ENCODE measurements around the gene FMN1. TPM values are rescaled to one million over a fixed set of nuclear protein-coding genes. Genes with fewer than 3 reads are reported as not detected.

The FMN1 gene
- total and polyA plus RNA-seq, 2 of the 13 experiments (the other 11 are each of a cell fraction or from before 2014, with no cell fraction given) = 0.20 to 0.60 TPM

- no peaks in the 10 kb centered on the region for H3K36me3 ChIP-seq (replicated peaks in 1 of 2; ENCODE audit: control insufficient read depth in 1 of 2, insufficient read depth in 2 of 2, low read length in 2 of 2)
- TF ChIP-seq DRAP1 (CRISPR knock-in tag; IDR thresholded peaks at IDR 0.05) = no peak
- TF ChIP-seq CTCF (CRISPR knock-in tag; IDR thresholded peaks at IDR 0.05) = peak; percentile 33; the same call in 1 of the 2 replicates
- TF ChIP-seq NR1H2 (CRISPR knock-in tag; IDR thresholded peaks at IDR 0.05; ENCODE audit: borderline replicate concordance, low read depth) = no peak
- no peak for TF ChIP-seq ZNF550 (CRISPR knock-in tag; IDR thresholded peaks at IDR 0.05; ENCODE audit: borderline replicate concordance)
- TF ChIP-seq MYPOP (CRISPR knock-in tag; IDR thresholded peaks at IDR 0.05) = no peak
- TF ChIP-seq STAG1 (CRISPR knock-in tag; IDR thresholded peaks at IDR 0.05) = peak; percentile 25
- no peak for TF ChIP-seq ZNF460 (CRISPR knock-in tag; IDR thresholded peaks at IDR 0.05; ENCODE audit: borderline replicate concordance)
- no peak for TF ChIP-seq ZNF883 (CRISPR knock-in tag; IDR thresholded peaks at IDR 0.05; ENCODE audit: not compliant biosample characterization)
- no peak overlapping the region for H3K9ac ChIP-seq (ENCODE audit: insufficient read depth, low read depth, low read length)
- H4K20me1 ChIP-seq (ENCODE audit: insufficient read depth, low read length) = no peaks in the 10 kb centered on the region
- in situ Hi-C loops (cut with HindIII; ENCODE audit: extremely low pct_ligation_motif_present, low pct_unique_long_range_greater_than_20kb) = no loop called here
- no peak overlapping the region for H3K4me2 ChIP-seq (ENCODE audit: low read depth, low read length)
- CTCF ChIA-PET (ENCODE audit: low intra/inter-chr PET ratio, low total read pairs) = no interaction called here
- peaks cover 11% of the 10 kb centered on the region; the same call in 1 of the 2 replicates for H3K4me1 ChIP-seq (ENCODE audit: insufficient read depth, low read length)
- BruUV-seq (replicated peaks) = no TSS peak
- no peaks in the 10 kb centered on the region; a peak in 1 of 5 replicates for H3K27me3 ChIP-seq (ENCODE audit: control insufficient read depth in 1 of 2, insufficient read depth in 2 of 2, low read length in 2 of 2)
- H2AFZ ChIP-seq (ENCODE audit: low read length) = no peak overlapping the region
- intact Hi-C loops (cut with micrococcal nuclease; ENCODE audit: unreplicated experiment) = no loop called here
- DNase-seq (ENCODE audit: low spot score) = no peak
- WGBS (ENCODE audit: low lambda C conversion rate) = 81% methylated on average over 3 of the region's 3 CpGs
- no peak overlapping the region for H3K4me3 ChIP-seq (replicated peaks in 1 of 3; ENCODE audit: insufficient read depth in 1 of 3, low read depth in 2 of 3, low read length in 3 of 3)
- H3K27ac ChIP-seq (ENCODE audit: extremely low read length, insufficient read depth, low read length) = no peak overlapping the region
- POLR2A ChIA-PET = no interaction called here
- no peak for FAIRE-seq
- H3K9me3 ChIP-seq (ENCODE audit: low read length) = no peaks in the 10 kb centered on the region
- ATAC-seq = peak; percentile 29; the same call in 2 of the 3 replicates
- no peaks in the 10 kb centered on the region for H3K79me2 ChIP-seq (ENCODE audit: insufficient read depth, low read length)
Measured at GRCh38 chr15:33074942-33075341, 119.6 kb downstream of the FMN1 start.

Data from HepG2 (cell line).